Measurements from ENCODE around the gene NXF1.
A peak's percentile ranks its signal among the peaks of the same experiment; 100 is the strongest.
"Not testable (repeated sequence)": the region's sequence is repeated elsewhere in the genome, so short reads cannot be mapped to it uniquely, and the experiment has no call there.

The NXF1 gene

GRCh38 chr11:62782753-62783152 lies 22.5 kb downstream of the NXF1 start:
- no peak for DNase-seq

GRCh38 chr11:62778441-62778840 lies 26.8 kb downstream of the NXF1 start:
- DNase-seq: no peak

GRCh38 chr11:62777389-62777788 lies 27.9 kb downstream of the NXF1 start:
- no peak for DNase-seq

GRCh38 chr11:62775646-62776045 lies 29.6 kb downstream of the NXF1 start:
- no peak for DNase-seq

- DNase-seq: no peak
Observed at GRCh38 chr11:62774407-62774806, 30.8 kb downstream of the NXF1 start.

GRCh38 chr11:62771144-62772021 lies 33.9 kb downstream of the NXF1 start, which contains the start of gene TAF6L:
Gene TAF6L, plus strand, starts transcription at chr11:62771396. Its CDS starts 4,388 bp downstream, at chr11:62775784.
- peak; percentile 95 for DNase-seq

- DNase-seq: no peak
Observed at GRCh38 chr11:62770778-62771143, 34.5 kb downstream of the NXF1 start.

- not testable (repeated sequence) for DNase-seq
Observed at GRCh38 chr11:62760867-62761227, 44.4 kb downstream of the NXF1 start.

- no peak for DNase-seq
Observed at GRCh38 chr11:62757846-62758788, 47.1 kb downstream of the NXF1 start.

GRCh38 chr11:62755086-62755615 lies 50.1 kb downstream of the NXF1 start:
- DNase-seq: no peak

- peak; percentile 96 for DNase-seq
Observed at GRCh38 chr11:62753736-62754603, 51.3 kb downstream of the NXF1 start, which contains the start of gene ZBTB3. Gene ZBTB3, minus strand, starts transcription at chr11:62754160. Its CDS starts 496 bp downstream, at chr11:62753664.

- no peak for DNase-seq
Observed at GRCh38 chr11:62752994-62753735, 52.1 kb downstream of the NXF1 start.

- no peak for DNase-seq
Observed at GRCh38 chr11:62752177-62752785, 53.0 kb downstream of the NXF1 start.

- DNase-seq: not testable (repeated sequence)
Observed at GRCh38 chr11:62749931-62750330, 55.3 kb downstream of the NXF1 start.

GRCh38 chr11:62747475-62748160 lies 57.6 kb downstream of the NXF1 start:
- no peak for DNase-seq
